SK-N-SH treated with all-trans-retinoic acid at 6 μM for 48 hours (cell line): ENCODE data around the gene PSMD3.

Experiments
- ARNTL ChIP-seq: fragments of 450-650 bp; formaldehyde crosslinking; IDR thresholded peaks from 2 replicates; pipeline ENCODE4 v1.5.0; 2020; ENCODE audit warnings: low read depth, mild to moderate bottlenecking, moderate library complexity, borderline replicate concordance
- CSDC2 ChIP-seq: fragments of 250-450 bp; sonication (Bioruptor Pico); IDR thresholded peaks from 2 replicates; pipeline ENCODE4 v1.5.0; 2020; ENCODE audit warnings: mild to moderate bottlenecking, moderate library complexity
- ISL1 ChIP-seq: fragments of 250-450 bp; sonication (Bioruptor Pico); IDR thresholded peaks from 2 replicates; pipeline ENCODE4 v2.1.2; 2022; ENCODE audit warnings: mild to moderate bottlenecking, moderate library complexity
- RARB ChIP-seq: fragments of 250-450 bp; sonication (Bioruptor Pico); IDR thresholded peaks from 2 replicates; pipeline ENCODE4 v1.8.0; 2021; ENCODE audit warnings: mild to moderate bottlenecking, moderate library complexity
- ZFP3 ChIP-seq: fragments of 250-450 bp; sonication (Bioruptor Pico); IDR thresholded peaks from 2 replicates; pipeline ENCODE4 v1.5.0; 2020; ENCODE audit warnings: mild to moderate bottlenecking, moderate library complexity
- ZNF70 ChIP-seq: fragments of 450-650 bp; formaldehyde crosslinking; IDR thresholded peaks from 2 replicates; pipeline ENCODE4 v1.5.0; 2020; ENCODE audit warnings: mild to moderate bottlenecking, moderate library complexity

GRCh38 chr17:39939588-39940419, 40.8 kb upstream of the PSMD3 start:
- TF ChIP-seq CSDC2 (CRISPR knock-in tag) (no peak), ZFP3 (no peak), ISL1 (0 out of 2 replicates have a peak, but pooled peaks have one; percentile 24), RARB (CRISPR knock-in tag) (no peak), ARNTL (CRISPR knock-in tag) (no peak), ZNF70 (CRISPR knock-in tag) (no peak)
